ENCODE data around the gene SGCD. TPM values are rescaled to one million over a fixed set of nuclear protein-coding genes. Genes with fewer than 3 reads are reported as not detected.

The SGCD gene
- total RNA-seq, 1 experiment from 2014 or later: not detected

DNA sequence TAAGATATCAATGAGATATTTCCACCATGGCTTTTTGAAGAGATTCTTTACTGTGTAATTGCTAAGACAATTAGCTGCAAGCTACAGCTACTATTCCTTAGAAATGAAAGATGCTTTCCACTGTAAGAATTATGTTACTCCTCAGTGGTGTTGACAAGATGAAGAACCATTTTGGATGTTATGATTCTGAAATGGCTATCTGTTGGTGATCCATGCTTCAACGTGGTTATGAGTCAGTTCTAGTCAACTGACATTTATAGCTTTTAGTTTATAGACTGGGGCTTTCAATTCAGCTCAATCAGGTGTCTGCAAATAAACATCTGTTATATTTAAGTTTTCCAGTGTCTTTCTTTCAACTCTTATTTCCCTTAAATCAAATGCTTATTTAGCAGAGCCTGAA is 93.7 kb downstream of the SGCD start:
- DNase-seq (ENCODE audit: low read depth, low spot score): no peak
- Histone ChIP-seq H3K9me2 (ENCODE audit: insufficient read depth) (no peaks in the 10 kb centered on the region), H4K20me1 (ENCODE audit: insufficient read depth) (no peaks in the 10 kb centered on the region), H3K9ac (ENCODE audit: low read length) (no peak overlapping the region), H3K4me3 (replicated peaks in 1 of 2; ENCODE audit: low read depth in 1 of 2, low read length in 2 of 2) (no peak overlapping the region), H3K27me3 (ENCODE audit: insufficient read depth, low read length) (no peaks in the 10 kb centered on the region), H3K36me3 (ENCODE audit: control insufficient read depth in 1 of 2, insufficient read depth in 2 of 2, low read length in 2 of 2) (no peaks in the 10 kb centered on the region), H3K4me1 (ENCODE audit: control insufficient read depth in 1 of 2, insufficient read depth in 2 of 2, low read length in 2 of 2) (no peaks in the 10 kb centered on the region), H3K27ac (ENCODE audit: low read depth, low read length) (no peak overlapping the region), H3K79me2 (ENCODE audit: insufficient read depth, low read length) (no peaks in the 10 kb centered on the region), H3K9me3 (ENCODE audit: control insufficient read depth in 1 of 2, insufficient read depth in 1 of 2, low read depth in 1 of 2, low read length in 2 of 2) (peaks cover 0 to 5% of the 10 kb centered on the region in 2 experiments; a peak in 1 of 4 replicates), H2AFZ (ENCODE audit: low read depth, low read length, poor library complexity, severe bottlenecking) (no peak overlapping the region), H3K4me2 (ENCODE audit: low read length) (no peak overlapping the region)
- ChIA-PET POLR2A (no interaction called here), RAD21 (ENCODE audit: low non-redundant PET in 1 of 2, low total read pairs in 2 of 2, uncharacterized antibody in 2 of 2, unreplicated experiment in 2 of 2) (no interaction called here), CTCF (no interaction called here)
- intact Hi-C loops (cut with micrococcal nuclease): no loop called here
- no peak for ATAC-seq
- no TSS peak for BruUV-seq (replicated peaks)
- TF ChIP-seq EZH2 (IDR thresholded peaks at IDR 0.05): no peak
- TF ChIP-seq, protein P1, sequence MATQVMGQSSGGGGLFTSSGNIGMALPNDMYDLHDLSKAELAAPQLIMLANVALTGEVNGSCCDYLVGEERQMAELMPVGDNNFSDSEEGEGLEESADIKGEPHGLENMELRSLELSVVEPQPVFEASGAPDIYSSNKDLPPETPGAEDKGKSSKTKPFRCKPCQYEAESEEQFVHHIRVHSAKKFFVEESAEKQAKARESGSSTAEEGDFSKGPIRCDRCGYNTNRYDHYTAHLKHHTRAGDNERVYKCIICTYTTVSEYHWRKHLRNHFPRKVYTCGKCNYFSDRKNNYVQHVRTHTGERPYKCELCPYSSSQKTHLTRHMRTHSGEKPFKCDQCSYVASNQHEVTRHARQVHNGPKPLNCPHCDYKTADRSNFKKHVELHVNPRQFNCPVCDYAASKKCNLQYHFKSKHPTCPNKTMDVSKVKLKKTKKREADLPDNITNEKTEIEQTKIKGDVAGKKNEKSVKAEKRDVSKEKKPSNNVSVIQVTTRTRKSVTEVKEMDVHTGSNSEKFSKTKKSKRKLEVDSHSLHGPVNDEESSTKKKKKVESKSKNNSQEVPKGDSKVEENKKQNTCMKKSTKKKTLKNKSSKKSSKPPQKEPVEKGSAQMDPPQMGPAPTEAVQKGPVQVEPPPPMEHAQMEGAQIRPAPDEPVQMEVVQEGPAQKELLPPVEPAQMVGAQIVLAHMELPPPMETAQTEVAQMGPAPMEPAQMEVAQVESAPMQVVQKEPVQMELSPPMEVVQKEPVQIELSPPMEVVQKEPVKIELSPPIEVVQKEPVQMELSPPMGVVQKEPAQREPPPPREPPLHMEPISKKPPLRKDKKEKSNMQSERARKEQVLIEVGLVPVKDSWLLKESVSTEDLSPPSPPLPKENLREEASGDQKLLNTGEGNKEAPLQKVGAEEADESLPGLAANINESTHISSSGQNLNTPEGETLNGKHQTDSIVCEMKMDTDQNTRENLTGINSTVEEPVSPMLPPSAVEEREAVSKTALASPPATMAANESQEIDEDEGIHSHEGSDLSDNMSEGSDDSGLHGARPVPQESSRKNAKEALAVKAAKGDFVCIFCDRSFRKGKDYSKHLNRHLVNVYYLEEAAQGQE (IDR thresholded peaks at IDR 0.05; ENCODE audit: low read depth): no peak
- TF ChIP-seq ZFX (IDR thresholded peaks at IDR 0.05): no peak
- TF ChIP-seq SRF (IDR thresholded peaks at IDR 0.05; ENCODE audit: low read depth): no peak

- intact Hi-C loops (cut with micrococcal nuclease): no loop called here
- ChIA-PET POLR2A (no interaction called here), RAD21 (ENCODE audit: low non-redundant PET in 1 of 2, low total read pairs in 2 of 2, uncharacterized antibody in 2 of 2, unreplicated experiment in 2 of 2) (no interaction called here), CTCF (no interaction called here)
- no peaks in the 10 kb centered on the region for H3K27me3 ChIP-seq (ENCODE audit: insufficient read depth, low read length)
- H3K9me3 ChIP-seq (ENCODE audit: control insufficient read depth in 1 of 2, insufficient read depth in 1 of 2, low read depth in 1 of 2, low read length in 2 of 2): peaks cover 0 to 5% of the 10 kb centered on the region in 2 experiments; a peak in 1 of 4 replicates
- no peak overlapping the region for H3K27ac ChIP-seq (ENCODE audit: low read depth, low read length)
- no peak overlapping the region for H2AFZ ChIP-seq (ENCODE audit: low read depth, low read length, poor library complexity, severe bottlenecking)
- H4K20me1 ChIP-seq (ENCODE audit: insufficient read depth): no peaks in the 10 kb centered on the region
- H3K9me2 ChIP-seq (ENCODE audit: insufficient read depth): no peaks in the 10 kb centered on the region
- no peaks in the 10 kb centered on the region for H3K4me1 ChIP-seq (ENCODE audit: control insufficient read depth in 1 of 2, insufficient read depth in 2 of 2, low read length in 2 of 2)
- no TSS peak for BruUV-seq (replicated peaks)
- H3K36me3 ChIP-seq (ENCODE audit: control insufficient read depth in 1 of 2, insufficient read depth in 2 of 2, low read length in 2 of 2): no peaks in the 10 kb centered on the region
- no peaks in the 10 kb centered on the region for H3K79me2 ChIP-seq (ENCODE audit: insufficient read depth, low read length)
- no peak overlapping the region for H3K4me2 ChIP-seq (ENCODE audit: low read length)
- no peak overlapping the region for H3K4me3 ChIP-seq (replicated peaks in 1 of 2; ENCODE audit: low read depth in 1 of 2, low read length in 2 of 2)
- ATAC-seq: no peak
- no peak overlapping the region for H3K9ac ChIP-seq (ENCODE audit: low read length)
- DNase-seq (ENCODE audit: low read depth, low spot score): no peak
- no peak for TF ChIP-seq ATF3 (IDR thresholded peaks at IDR 0.05)
- TF ChIP-seq, protein P2, sequence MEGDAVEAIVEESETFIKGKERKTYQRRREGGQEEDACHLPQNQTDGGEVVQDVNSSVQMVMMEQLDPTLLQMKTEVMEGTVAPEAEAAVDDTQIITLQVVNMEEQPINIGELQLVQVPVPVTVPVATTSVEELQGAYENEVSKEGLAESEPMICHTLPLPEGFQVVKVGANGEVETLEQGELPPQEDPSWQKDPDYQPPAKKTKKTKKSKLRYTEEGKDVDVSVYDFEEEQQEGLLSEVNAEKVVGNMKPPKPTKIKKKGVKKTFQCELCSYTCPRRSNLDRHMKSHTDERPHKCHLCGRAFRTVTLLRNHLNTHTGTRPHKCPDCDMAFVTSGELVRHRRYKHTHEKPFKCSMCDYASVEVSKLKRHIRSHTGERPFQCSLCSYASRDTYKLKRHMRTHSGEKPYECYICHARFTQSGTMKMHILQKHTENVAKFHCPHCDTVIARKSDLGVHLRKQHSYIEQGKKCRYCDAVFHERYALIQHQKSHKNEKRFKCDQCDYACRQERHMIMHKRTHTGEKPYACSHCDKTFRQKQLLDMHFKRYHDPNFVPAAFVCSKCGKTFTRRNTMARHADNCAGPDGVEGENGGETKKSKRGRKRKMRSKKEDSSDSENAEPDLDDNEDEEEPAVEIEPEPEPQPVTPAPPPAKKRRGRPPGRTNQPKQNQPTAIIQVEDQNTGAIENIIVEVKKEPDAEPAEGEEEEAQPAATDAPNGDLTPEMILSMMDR (IDR thresholded peaks at IDR 0.05 in 2 of 3, conservative IDR thresholded peaks at IDR 0.05 in 1 of 3; ENCODE audit: borderline replicate concordance in 1 of 3, insufficient read depth in 1 of 3, low read depth in 2 of 3, low read length in 2 of 3): no peak
- TF ChIP-seq ZFX (IDR thresholded peaks at IDR 0.05): no peak
- no peak for TF ChIP-seq CBX3 (IDR thresholded peaks at IDR 0.05; ENCODE audit: low read depth)
- no peak for TF ChIP-seq EZH2phosphoT487 (IDR thresholded peaks at IDR 0.05; ENCODE audit: borderline replicate concordance)
- TF ChIP-seq TCF7L2 (IDR thresholded peaks at IDR 0.05; ENCODE audit: borderline replicate concordance, extremely low read depth, insufficient read depth, insufficient read length): no peak
- no peak for TF ChIP-seq JUND (IDR thresholded peaks at IDR 0.05)
- TF ChIP-seq, protein P3, sequence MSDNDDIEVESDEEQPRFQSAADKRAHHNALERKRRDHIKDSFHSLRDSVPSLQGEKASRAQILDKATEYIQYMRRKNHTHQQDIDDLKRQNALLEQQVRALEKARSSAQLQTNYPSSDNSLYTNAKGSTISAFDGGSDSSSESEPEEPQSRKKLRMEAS (IDR thresholded peaks at IDR 0.05): no peak
- TF ChIP-seq SRF (IDR thresholded peaks at IDR 0.05; ENCODE audit: low read depth): no peak
- no peak for TF ChIP-seq SP1 (IDR thresholded peaks at IDR 0.05; ENCODE audit: low read depth)
- TF ChIP-seq YY1 (IDR thresholded peaks at IDR 0.05; ENCODE audit: extremely low read depth, insufficient replicate concordance, low read depth, low read length): no peak
- TF ChIP-seq SIN3A (IDR thresholded peaks at IDR 0.05; ENCODE audit: low read depth): no peak
These were observed 94.8 kb downstream of the SGCD start for GRCh38 chr5:156421798-156422197.

Data from HCT116 (cell line).